K562 (cell line): ENCODE data around the gene NISCH. TPM values are rescaled to one million over a fixed set of nuclear protein-coding genes. Genes with fewer than 3 reads are reported as not detected.

ENCODE experiments used
- ATAC-seq: fragments of 200-7000 bp; cut with Tn5 transposase; 3 replicates; pipeline ENCODE4 v1.9.1; 2020; ENCODE audit warnings: moderate library complexity
- BruUV-seq: library from RNA; stranded (reverse); fragments of 400-500 nt; replicated peaks from 2 replicates; lab custom pipeline; 2021; lab: Mats Ljungman, UMichigan
- CTCF ChIA-PET: fragments of 300-600 bp; formaldehyde crosslinking; extraction: SDS; loops from one replicate; lab custom pipeline; 2021; ENCODE audit warnings: low intra/inter-chr PET ratio; lab: Yijun Ruan, JAX
- POLR2A ChIA-PET: fragments of 300-600, 350-650 bp; sonication (Branson Sonifier 250); formaldehyde crosslinking; extraction: SDS; loops from one replicate; lab custom pipeline; 2021; ENCODE audit warnings: antibody characterized with exemption, inconsistent platforms; lab: Yijun Ruan, JAX
- DNase-seq, 4 experiments: peaks; one replicate each; pipeline versions ENCODE4 v3.0.0 to v3.0.0-alpha.2; 2011 to 2018; ENCODE audit warnings: low spot score in 3 of 4, mixed read lengths in 3 of 4; ENCODE audit errors: extremely low read depth in 1 of 4
- FAIRE-seq: peaks from 2 replicates; lab custom pipeline; 2011; peaks lifted over from hg19 to GRCh38; lab: Jason Lieb, UNC
- H2AFZ ChIP-seq: 2 replicates; pipeline ENCODE4 v1.6.0; 2011; ENCODE audit warnings: low read depth, low read length, control low read depth, inconsistent platforms
- H3K27ac ChIP-seq: fragments of 200-600 bp; 3 replicates; pipeline ENCODE4 v1.8.0; 2011; ENCODE audit warnings: low read depth, mild to moderate bottlenecking, control low read depth, inconsistent platforms, low read length, moderate library complexity, mixed read lengths; ENCODE audit errors: extremely low read depth
- H3K27me3 ChIP-seq, 2 experiments: fragments of 300-600 bp in 1 of 2; 2 replicates in 1 of 2; 3 replicates in 1 of 2; pipeline versions ENCODE4 v1.6.0 to v1.8.0; 2011; ENCODE audit warnings: inconsistent platforms in 2 of 2, low read length in 2 of 2, mild to moderate bottlenecking in 1 of 2, mixed read lengths in 1 of 2, moderate library complexity in 1 of 2; ENCODE audit not compliant: control insufficient read depth in 2 of 2, insufficient read depth in 2 of 2
- H3K36me3 ChIP-seq: fragments of 300-600 bp; 3 replicates; pipeline ENCODE4 v1.8.0; 2011; ENCODE audit warnings: mild to moderate bottlenecking, low read length, inconsistent platforms; ENCODE audit not compliant: control insufficient read depth, insufficient read depth
- H3K4me1 ChIP-seq, 2 experiments: fragments of 200-600 bp in 1 of 2; replicated peaks in 1 of 2; 2 replicates in 1 of 2; 3 replicates in 1 of 2; pipeline versions ENCODE4 v1.5.1 to v1.8.0; 2011; ENCODE audit warnings: inconsistent platforms in 2 of 2, low read length in 2 of 2, mild to moderate bottlenecking in 1 of 2, mixed read lengths in 1 of 2, moderate library complexity in 1 of 2; ENCODE audit not compliant: control insufficient read depth in 2 of 2, insufficient read depth in 2 of 2
- H3K4me2 ChIP-seq: 2 replicates; pipeline ENCODE4 v1.6.1; 2011; ENCODE audit warnings: low read length, control low read depth, inconsistent platforms, mixed read lengths; ENCODE audit not compliant: insufficient read depth
- H3K4me3 ChIP-seq: fragments of 200-600 bp; sonication (generic), shearing (Covaris generic); 2 replicates; pipeline ENCODE4 v1.5.1; 2016; ENCODE audit warnings: control low read depth, inconsistent platforms
- H3K79me2 ChIP-seq: fragments of 200-600 bp; 3 replicates; pipeline ENCODE4 v1.8.0; 2011; ENCODE audit warnings: low read length, inconsistent platforms; ENCODE audit not compliant: control insufficient read depth, insufficient read depth
- H3K9ac ChIP-seq, 2 experiments: 2 replicates each; pipeline versions ENCODE4 v1.6.0 to v1.6.1; 2011; ENCODE audit warnings: low read depth in 2 of 2, low read length in 2 of 2, control low read depth in 1 of 2, inconsistent platforms in 1 of 2, mild to moderate bottlenecking in 1 of 2, mixed read lengths in 1 of 2; ENCODE audit not compliant: insufficient read depth in 1 of 2
- H3K9me1 ChIP-seq: one replicate; pipeline ENCODE4 v1.6.0; 2011; ENCODE audit warnings: inconsistent platforms, mild to moderate bottlenecking, low read length, moderate library complexity; ENCODE audit not compliant: control insufficient read depth, insufficient read depth
- H3K9me3 ChIP-seq: replicated peaks from 2 replicates; pipeline ENCODE4 v1.5.1; 2011; ENCODE audit warnings: low read depth, low read length, inconsistent platforms; ENCODE audit not compliant: control insufficient read depth, insufficient read depth
- H4K20me1 ChIP-seq: replicated peaks from 2 replicates; pipeline ENCODE4 v1.6.1; 2011; ENCODE audit warnings: low read length, inconsistent platforms, mixed read lengths; ENCODE audit not compliant: control insufficient read depth, insufficient read depth
- PHF21A ChIP-seq: fragments of 450-650 bp; IDR thresholded peaks from 2 replicates; pipeline ENCODE4 v1.6.1; 2017; ENCODE audit warnings: low read depth, borderline replicate concordance
- ZNF143 ChIP-seq: sonication (generic); formaldehyde crosslinking; IDR thresholded peaks from 2 replicates; pipeline ENCODE4 v1.9.0; 2022; ENCODE audit warnings: mild to moderate bottlenecking, missing genetic modification reagents
- ZNF146 ChIP-seq: IDR thresholded peaks from one replicate; pipeline ENCODE4 v1.6.1; 2018; ENCODE audit warnings: missing compliant biosample characterization; ENCODE audit not compliant: unreplicated experiment
- ZNF232 ChIP-seq: sonication (generic); formaldehyde crosslinking; IDR thresholded peaks from 2 replicates; pipeline ENCODE4 v1.8.0; 2022; ENCODE audit warnings: mild to moderate bottlenecking, missing genetic modification reagents
- ZNF41 ChIP-seq: fragments of 250-450 bp; sonication (Bioruptor Pico); conservative IDR thresholded peaks from 2 replicates; pipeline ENCODE4 v1.4.0; 2020; ENCODE audit warnings: mild to moderate bottlenecking
- WGBS: fragments of 100-300 bp; shearing (Covaris generic); methylation state at CpG from one replicate; pipeline ENCODE4 v1.1.6; 2016; ENCODE audit warnings: low coverage, mixed read lengths; ENCODE audit not compliant: insufficient coverage; ENCODE audit errors: missing lambda C conversion rate; 5-methylcytosine and 5-hydroxymethylcytosine counted together
- in situ Hi-C: fragments of 300-500 bp; cut with MboI; formaldehyde crosslinking; loops from 4 replicates; pipeline ENCODE4 v1.15.0; 2018; ENCODE audit warnings: inconsistent platforms, mixed read lengths
- intact Hi-C: fragments of 100-400 bp; cut with micrococcal nuclease; formaldehyde crosslinking; loops from 2 replicates; pipeline ENCODE4 v1.14.2; 2022
- polyA plus RNA-seq, 8 experiments: library from polyadenylated mRNA; depleted of rRNA in 4 of 8; stranded (reverse) in 5 of 8; unstranded in 3 of 8; fragments of >200 nt; fragmentation: Nextera tagmentation in 2 of 8; fragmentation: Illumina TruSeq in 1 of 8; extraction: Ambion mirVana in 2 of 8; extraction: Trizol in 1 of 8; gene quantifications; 2 replicates each; pipeline versions ENCODE4 v1.2.1 to v1.2.3, GENCODE V29; 2011 to 2014; ENCODE audit warnings: inconsistent platforms in 1 of 8, missing spikeins in 1 of 8
- total RNA-seq, 7 experiments: library from RNA; depleted of rRNA in 6 of 7; stranded (reverse); fragments of >200 nt in 6 of 7; fragmentation: Illumina TruSeq in 2 of 7; extraction: Trizol in 2 of 7; gene quantifications; 2 replicates each; pipeline versions ENCODE4 v1.2.1 to v1.2.3, GENCODE V29; 2011 to 2021; ENCODE audit warnings: low replicate concordance in 1 of 7
- TF ChIP-seq, protein P1 (sequence below): fragments of 450-650 bp; formaldehyde crosslinking; IDR thresholded peaks from 2 replicates; pipeline ENCODE4 v1.4.0; 2020; ENCODE audit warnings: mild to moderate bottlenecking, moderate library complexity

NISCH gene
- total and polyA plus RNA-seq, 9 of the 15 experiments (the other 6 are each of a cell fraction or from before 2014, with no cell fraction given) = 0.44 to 43.5 (median 23.4) TPM

DNA sequence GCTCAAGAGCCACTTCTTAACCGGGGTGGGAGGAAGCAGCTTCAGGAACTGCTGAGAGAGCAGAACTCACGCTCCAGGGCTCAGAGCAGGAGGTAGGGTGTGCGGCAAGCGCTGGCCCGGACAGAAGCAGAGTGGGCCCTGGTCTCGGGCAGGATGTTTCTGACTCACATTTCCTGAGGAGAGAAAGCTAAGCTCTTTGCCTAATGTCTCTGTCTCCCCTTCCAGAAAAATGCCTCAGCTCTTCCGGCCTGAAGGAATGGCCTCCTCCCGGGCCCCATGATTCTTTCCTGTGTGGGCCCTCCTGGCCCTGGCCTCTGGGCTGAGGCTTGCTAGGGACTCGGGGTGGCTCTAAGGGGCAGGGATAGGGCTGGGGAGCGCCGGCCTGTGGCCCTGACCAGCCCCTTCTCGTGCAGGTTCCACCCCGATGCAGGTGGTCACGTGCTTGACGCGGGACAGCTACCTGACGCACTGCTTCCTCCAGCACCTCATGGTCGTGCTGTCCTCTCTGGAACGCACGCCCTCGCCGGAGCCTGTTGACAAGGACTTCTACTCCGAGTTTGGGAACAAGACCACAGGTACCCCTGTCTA lies 35.6 kb downstream of the NISCH start:
- Histone ChIP-seq H3K9me1 (no peaks in the 10 kb centered on the region), H3K9me3 (no peaks in the 10 kb centered on the region), H3K27me3 (no peaks in the 10 kb centered on the region)
- 87% methylated on average over 15 of the region's 23 CpGs for WGBS
- TF ChIP-seq PHF21A (no peak), ZNF232 (CRISPR knock-in tag) (no peak), ZNF143 (CRISPR knock-in tag) (no peak), ZNF146 (CRISPR knock-in tag) (no peak), ZNF41 (CRISPR knock-in tag) (no peak)
- TF ChIP-seq, protein P1, sequence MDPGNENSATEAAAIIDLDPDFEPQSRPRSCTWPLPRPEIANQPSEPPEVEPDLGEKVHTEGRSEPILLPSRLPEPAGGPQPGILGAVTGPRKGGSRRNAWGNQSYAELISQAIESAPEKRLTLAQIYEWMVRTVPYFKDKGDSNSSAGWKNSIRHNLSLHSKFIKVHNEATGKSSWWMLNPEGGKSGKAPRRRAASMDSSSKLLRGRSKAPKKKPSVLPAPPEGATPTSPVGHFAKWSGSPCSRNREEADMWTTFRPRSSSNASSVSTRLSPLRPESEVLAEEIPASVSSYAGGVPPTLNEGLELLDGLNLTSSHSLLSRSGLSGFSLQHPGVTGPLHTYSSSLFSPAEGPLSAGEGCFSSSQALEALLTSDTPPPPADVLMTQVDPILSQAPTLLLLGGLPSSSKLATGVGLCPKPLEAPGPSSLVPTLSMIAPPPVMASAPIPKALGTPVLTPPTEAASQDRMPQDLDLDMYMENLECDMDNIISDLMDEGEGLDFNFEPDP (CRISPR knock-in tag) = no peak
- TF ChIP-seq, all 486 proteins: peak for 0
- intact Hi-C loops = no loop called here
- ChIA-PET POLR2A (interaction anchor here (0.6 to 1.5 kb wide), 6 partner anchors 10 to 420 kb away, joined by 3 to 6 read pairs (median 4); no protein-coding TSS in a partner anchor), CTCF (no interaction called here)
- Histone ChIP-seq H3K9ac (no peak overlapping the region), H3K4me3 (no peak overlapping the region), H3K4me2 (no peak overlapping the region), H2AFZ (no peak overlapping the region), H3K36me3 (peaks cover 54% of the 10 kb centered on the region; the same call in 2 of the 3 replicates), H3K4me1 (peaks cover 0 to 31% of the 10 kb centered on the region in 2 experiments; a peak in 2 of 5 replicates), H3K27ac (no peak overlapping the region), H3K79me2 (no peaks in the 10 kb centered on the region), H4K20me1 (no peaks in the 10 kb centered on the region; the same call in 1 of the 2 replicates)
- in situ Hi-C loops = no loop called here
- ATAC-seq = no peak
- no peak for DNase-seq
- FAIRE-seq = no peak
- BruUV-seq = no TSS peak
